ENCODE measurements around the gene ADARB1.

The ADARB1 gene

GRCh38 chr21:45209685-45210284 lies 135.4 kb downstream of the ADARB1 start:
- no peak for DNase-seq

- DNase-seq = no peak
Observed at GRCh38 chr21:45210461-45210983, 136.1 kb downstream of the ADARB1 start.

- DNase-seq = no peak
Observed at GRCh38 chr21:45211661-45212060, 137.3 kb downstream of the ADARB1 start.

GRCh38 chr21:45213392-45213791 lies 139.0 kb downstream of the ADARB1 start:
- no peak for DNase-seq

GRCh38 chr21:45215213-45215612 lies 140.8 kb downstream of the ADARB1 start:
- DNase-seq = no peak

GRCh38 chr21:45217010-45217409 lies 142.6 kb downstream of the ADARB1 start:
- no peak for DNase-seq

GRCh38 chr21:45219517-45219916 lies 145.1 kb downstream of the ADARB1 start:
- no peak for DNase-seq

- DNase-seq = no peak
Observed at GRCh38 chr21:45220071-45220481, 145.7 kb downstream of the ADARB1 start.

- DNase-seq = no peak
Observed at GRCh38 chr21:45220714-45221490, 146.5 kb downstream of the ADARB1 start.

- DNase-seq = no peak
Observed at GRCh38 chr21:45222001-45222400, 147.6 kb downstream of the ADARB1 start.

- no peak for DNase-seq
Observed at GRCh38 chr21:45223236-45224185, 149.1 kb downstream of the ADARB1 start.

GRCh38 chr21:45224189-45224938 lies 150.0 kb downstream of the ADARB1 start:
- no peak for DNase-seq

- no peak for DNase-seq
Observed at GRCh38 chr21:45225041-45225740, 150.8 kb downstream of the ADARB1 start.

GRCh38 chr21:45225741-45226327 lies 151.5 kb downstream of the ADARB1 start:
- no peak for DNase-seq

GRCh38 chr21:45226540-45227326 lies 152.4 kb downstream of the ADARB1 start:
- DNase-seq = no peak

GRCh38 chr21:45227735-45228134 lies 153.4 kb downstream of the ADARB1 start:
- DNase-seq = no peak

- no peak for DNase-seq
Observed at GRCh38 chr21:45228171-45228641, 153.8 kb downstream of the ADARB1 start.

- DNase-seq = no peak
Observed at GRCh38 chr21:45228656-45229240, 154.4 kb downstream of the ADARB1 start.

GRCh38 chr21:45231705-45232104 lies 157.3 kb downstream of the ADARB1 start:
- no peak for DNase-seq

- no peak for DNase-seq
Observed at GRCh38 chr21:45234127-45234526, 159.7 kb downstream of the ADARB1 start.

All from NCI-H1092 (cell line).